Measurements from ENCODE around the gene INIP. TPM values are rescaled to one million over a fixed set of nuclear protein-coding genes. Genes with fewer than 3 reads are reported as not detected.

The INIP gene
- total and polyA plus RNA-seq, 2 of the 13 experiments (the other 11 are each of a cell fraction or from before 2014, with no cell fraction given) = 13.6 to 28.6 TPM

- peak; percentile 61; the same call in 1 of the 2 replicates for TF ChIP-seq ZNF770 (CRISPR knock-in tag; IDR thresholded peaks at IDR 0.05)
- TF ChIP-seq ZNF121 (CRISPR knock-in tag; IDR thresholded peaks at IDR 0.05) = 0 out of 2 replicates have a peak, but pooled peaks have one; percentile 37
- TF ChIP-seq ZNF501 (CRISPR knock-in tag; IDR thresholded peaks at IDR 0.05) = no peak
- H3K9ac ChIP-seq (ENCODE audit: insufficient read depth, low read depth, low read length) = no peak overlapping the region
- H3K36me3 ChIP-seq (replicated peaks in 1 of 2; ENCODE audit: control insufficient read depth in 1 of 2, insufficient read depth in 2 of 2, low read length in 2 of 2) = peaks cover 2 to 10% of the 10 kb centered on the region in 2 experiments; a peak in 2 of 5 replicates
- FAIRE-seq (no peak), ATAC-seq (no peak), DNase-seq (ENCODE audit: low spot score) (no peak)
- in situ Hi-C loops (cut with HindIII; ENCODE audit: extremely low pct_ligation_motif_present, low pct_unique_long_range_greater_than_20kb) = loop anchor here (25.0 kb wide), 2 partner anchors 216 to 616 kb away; partner anchors contain the start of gene KIAA1958
- no peak overlapping the region for H2AFZ ChIP-seq (ENCODE audit: low read length)
- no peaks in the 10 kb centered on the region for H3K27me3 ChIP-seq (ENCODE audit: control insufficient read depth in 1 of 2, insufficient read depth in 2 of 2, low read length in 2 of 2)
- no peak overlapping the region for H3K4me3 ChIP-seq (replicated peaks in 1 of 3; ENCODE audit: insufficient read depth in 1 of 3, low read depth in 2 of 3, low read length in 3 of 3)
- H3K79me2 ChIP-seq (ENCODE audit: insufficient read depth, low read length) = peaks cover 6% of the 10 kb centered on the region
- BruUV-seq (replicated peaks) = no TSS peak
- H3K4me2 ChIP-seq (ENCODE audit: low read depth, low read length) = no peak overlapping the region
- no peaks in the 10 kb centered on the region for H3K4me1 ChIP-seq (ENCODE audit: insufficient read depth, low read length)
- 79% methylated on average over 2 of the region's 2 CpGs for WGBS (ENCODE audit: low lambda C conversion rate)
- no peaks in the 10 kb centered on the region for H3K9me3 ChIP-seq (ENCODE audit: low read length)
- CTCF ChIA-PET (ENCODE audit: low intra/inter-chr PET ratio, low total read pairs) = no interaction called here
- H4K20me1 ChIP-seq (ENCODE audit: insufficient read depth, low read length) = no peaks in the 10 kb centered on the region; the same call in 1 of the 2 replicates
- POLR2A ChIA-PET = no interaction called here
- no peak overlapping the region for H3K27ac ChIP-seq (ENCODE audit: extremely low read length, insufficient read depth, low read length)
- intact Hi-C loops (cut with micrococcal nuclease; ENCODE audit: unreplicated experiment) = loop anchor here (10.0 kb wide), 1 partner anchor 219 kb away; the partner anchor contains the start of gene KIAA1958
These were observed 14.6 kb downstream of the INIP start for GRCh38 chr9:112703304-112703703.

- DNase-seq (ENCODE audit: low spot score) (peak; percentile 53), FAIRE-seq (no peak), ATAC-seq (no peak)
- POLR2A ChIA-PET = no interaction called here
- no TSS peak for BruUV-seq (replicated peaks)
- TF ChIP-seq ZNF672 (CRISPR knock-in tag; IDR thresholded peaks at IDR 0.05) (no peak), ATF7 (IDR thresholded peaks at IDR 0.05) (peak; percentile 75; the same call in 1 of the 2 replicates), ATF7 (CRISPR knock-in tag; IDR thresholded peaks at IDR 0.05) (no peak), MXD3 (CRISPR knock-in tag; IDR thresholded peaks at IDR 0.05) (no peak), DMTF1 (CRISPR knock-in tag; IDR thresholded peaks at IDR 0.05) (no peak)
- Histone ChIP-seq H3K9ac (ENCODE audit: insufficient read depth, low read depth, low read length) (no peak overlapping the region), H3K27me3 (ENCODE audit: control insufficient read depth in 1 of 2, insufficient read depth in 2 of 2, low read length in 2 of 2) (no peaks in the 10 kb centered on the region), H2AFZ (ENCODE audit: low read length) (no peak overlapping the region), H3K4me3 (replicated peaks in 1 of 3; ENCODE audit: insufficient read depth in 1 of 3, low read depth in 2 of 3, low read length in 3 of 3) (no peak overlapping the region), H3K4me2 (ENCODE audit: low read depth, low read length) (no peak overlapping the region), H4K20me1 (ENCODE audit: insufficient read depth, low read length) (no peaks in the 10 kb centered on the region), H3K4me1 (ENCODE audit: insufficient read depth, low read length) (no peaks in the 10 kb centered on the region), H3K36me3 (replicated peaks in 1 of 2; ENCODE audit: control insufficient read depth in 1 of 2, insufficient read depth in 2 of 2, low read length in 2 of 2) (peaks cover 7 to 18% of the 10 kb centered on the region in 2 experiments; a peak in 4 of 5 replicates), H3K9me3 (ENCODE audit: low read length) (no peaks in the 10 kb centered on the region), H3K27ac (ENCODE audit: extremely low read length, insufficient read depth, low read length) (no peak overlapping the region), H3K79me2 (ENCODE audit: insufficient read depth, low read length) (peaks cover 6% of the 10 kb centered on the region)
- CTCF ChIA-PET (ENCODE audit: low intra/inter-chr PET ratio, low total read pairs) = no interaction called here
- in situ Hi-C loops (cut with HindIII; ENCODE audit: extremely low pct_ligation_motif_present, low pct_unique_long_range_greater_than_20kb) (loop anchor here (25.0 kb wide), 2 partner anchors 213 to 613 kb away; partner anchors contain the start of gene KIAA1958), intact Hi-C loops (cut with micrococcal nuclease; ENCODE audit: unreplicated experiment) (loop anchor here (10.0 kb wide), 1 partner anchor 215 kb away; the partner anchor contains the start of gene KIAA1958)
These were observed 17.8 kb downstream of the INIP start for GRCh38 chr9:112700085-112700484.
